Measurements from ENCODE around the gene USO1.
"Not testable (repeated sequence)": the region's sequence is repeated elsewhere in the genome, so short reads cannot be mapped to it uniquely, and the experiment has no call there.

Gene USO1

GRCh38 chr4:75779105-75779757, 54.9 kb downstream of the USO1 start:
- DNase-seq = no peak

- no peak for DNase-seq
These were observed 56.9 kb downstream of the USO1 start for GRCh38 chr4:75781305-75781704.

- DNase-seq = no peak
These were observed 62.1 kb downstream of the USO1 start for GRCh38 chr4:75786526-75786925.

DNA sequence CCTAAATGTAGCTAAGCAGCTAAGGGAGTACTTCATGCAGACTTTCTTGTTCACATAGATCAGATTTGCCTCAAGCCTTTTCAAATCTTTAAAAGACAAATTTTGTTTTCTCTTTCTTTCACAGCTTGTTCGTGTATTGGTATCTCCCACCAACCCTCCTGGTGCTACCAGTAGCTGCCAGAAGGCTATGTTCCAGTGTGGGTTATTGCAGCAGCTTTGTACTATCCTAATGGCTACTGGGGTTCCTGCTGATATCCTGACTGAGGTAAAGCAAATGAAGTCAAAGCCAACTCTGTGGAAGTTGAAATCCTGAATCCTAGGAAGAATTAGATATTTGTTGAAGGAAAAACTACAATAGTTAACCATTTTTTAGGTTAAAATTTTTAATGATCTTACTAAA, 62.6 kb downstream of the USO1 start:
- no peak for DNase-seq

DNA sequence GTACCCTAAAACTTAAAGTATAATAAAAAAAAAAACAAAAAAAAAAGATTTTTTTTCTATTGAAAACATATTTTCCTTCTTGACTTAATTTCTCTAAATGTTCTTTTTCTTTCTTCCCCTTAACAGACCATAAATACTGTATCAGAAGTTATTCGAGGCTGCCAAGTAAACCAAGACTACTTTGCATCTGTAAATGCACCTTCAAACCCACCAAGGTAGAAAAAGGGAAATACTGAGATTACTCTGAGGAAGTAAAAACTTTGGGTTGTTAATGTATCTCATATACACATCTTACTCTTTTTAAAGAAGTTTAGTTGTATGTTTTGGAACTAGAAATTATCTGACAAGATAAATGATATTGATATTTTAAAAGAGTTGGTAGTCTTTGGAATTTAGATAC, 65.6 kb downstream of the USO1 start:
- no peak for DNase-seq

DNA sequence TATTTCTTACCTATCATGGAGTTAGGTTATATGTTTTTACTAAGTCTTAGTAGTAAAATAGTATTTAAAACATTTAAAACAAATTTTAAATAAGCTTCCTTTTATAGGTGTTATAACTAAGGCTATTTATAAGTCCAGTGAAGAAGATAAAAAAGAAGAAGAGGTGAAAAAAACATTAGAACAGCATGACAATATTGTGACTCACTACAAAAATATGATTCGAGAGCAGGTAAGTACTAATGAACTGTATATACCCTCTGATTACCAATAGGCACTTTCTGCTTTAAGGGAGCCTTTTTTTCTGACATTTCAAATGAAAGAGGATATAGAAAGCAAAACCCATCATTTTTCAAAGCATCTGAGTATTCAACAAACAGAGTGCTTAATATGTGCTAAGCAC, 76.6 kb downstream of the USO1 start:
- no peak for DNase-seq

DNA sequence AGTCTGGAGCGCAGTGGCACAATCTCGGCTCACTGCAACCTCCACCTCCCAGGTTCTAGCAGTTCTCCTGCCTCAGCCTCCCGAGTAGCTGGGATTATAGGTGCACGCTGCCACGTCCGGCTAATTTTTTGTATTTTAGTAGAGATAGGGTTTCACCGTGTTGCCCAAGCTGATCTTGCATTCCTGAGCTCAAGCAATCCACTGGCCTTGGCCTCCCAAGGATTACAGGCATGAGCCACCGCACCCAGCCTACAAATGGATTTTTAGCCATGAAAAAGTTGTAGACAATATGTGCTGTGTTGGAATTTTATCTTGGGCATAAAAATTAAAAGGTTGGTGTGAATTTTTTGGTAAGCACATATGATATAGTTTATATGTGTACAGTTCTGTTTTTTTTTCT, 81.7 kb downstream of the USO1 start:
- DNase-seq = not testable (repeated sequence)

DNA sequence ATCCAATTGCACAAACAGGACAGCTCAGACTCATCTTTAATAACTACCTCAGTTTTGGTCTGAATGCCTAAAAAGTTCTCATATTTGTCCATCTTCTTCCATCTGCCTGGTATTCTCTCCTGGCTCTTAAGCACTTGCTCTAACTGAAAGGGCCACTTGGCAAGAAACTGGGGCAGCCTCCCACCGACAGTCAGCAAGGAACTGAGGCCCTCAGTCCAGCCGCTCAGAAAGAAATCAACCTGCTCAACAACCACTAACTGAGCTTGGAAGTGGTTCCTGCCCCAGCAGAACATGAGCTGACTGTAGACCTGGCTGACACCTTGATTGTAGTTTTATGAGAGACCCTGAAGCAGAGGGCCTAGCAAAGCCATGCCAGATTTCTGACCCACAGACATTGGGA, 93.5 kb downstream of the USO1 start:
- no peak for DNase-seq

GRCh38 chr4:75819121-75819520, 94.7 kb downstream of the USO1 start:
- no peak for DNase-seq

GRCh38 chr4:75820197-75820596, 95.8 kb downstream of the USO1 start:
- DNase-seq = no peak

DNA sequence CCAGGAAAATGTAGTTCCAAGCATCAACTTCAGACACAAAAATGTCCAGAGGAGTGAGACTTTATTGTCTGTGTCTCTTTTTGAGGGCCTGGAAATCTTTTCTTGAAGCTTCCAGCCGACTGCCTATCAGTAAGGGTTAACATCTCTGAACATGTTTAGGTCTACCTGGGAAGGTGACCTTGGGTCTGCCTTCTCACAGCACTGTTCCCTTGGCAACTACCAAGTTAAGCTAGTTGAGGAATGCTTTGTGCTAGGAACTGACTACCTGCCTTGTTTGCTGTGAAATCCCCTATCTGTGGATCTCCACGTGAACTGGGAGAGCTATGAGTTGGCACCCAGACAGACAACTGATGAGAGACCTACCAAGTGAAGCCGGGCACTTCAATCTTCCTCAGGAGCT, 96.3 kb downstream of the USO1 start:
- no peak for DNase-seq

DNA sequence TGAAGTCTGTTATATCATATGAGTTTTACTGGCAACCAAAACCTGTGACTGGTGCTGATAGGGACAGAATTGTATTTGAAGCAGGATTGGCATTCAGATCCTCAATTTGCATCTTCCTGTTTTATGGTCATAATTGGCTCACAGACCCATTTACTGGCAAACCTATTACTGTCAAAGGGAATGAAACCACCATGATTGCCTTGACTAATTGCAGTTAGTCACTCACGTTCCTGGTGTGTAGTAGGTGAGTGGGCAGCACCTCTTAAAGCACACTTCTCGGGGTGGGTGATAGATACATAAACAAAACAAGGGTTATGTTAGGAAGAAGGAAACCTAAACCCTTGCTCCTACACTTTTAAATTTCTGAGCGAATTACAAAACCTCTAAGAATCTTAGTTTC, 96.8 kb downstream of the USO1 start:
- no peak for DNase-seq

DNA sequence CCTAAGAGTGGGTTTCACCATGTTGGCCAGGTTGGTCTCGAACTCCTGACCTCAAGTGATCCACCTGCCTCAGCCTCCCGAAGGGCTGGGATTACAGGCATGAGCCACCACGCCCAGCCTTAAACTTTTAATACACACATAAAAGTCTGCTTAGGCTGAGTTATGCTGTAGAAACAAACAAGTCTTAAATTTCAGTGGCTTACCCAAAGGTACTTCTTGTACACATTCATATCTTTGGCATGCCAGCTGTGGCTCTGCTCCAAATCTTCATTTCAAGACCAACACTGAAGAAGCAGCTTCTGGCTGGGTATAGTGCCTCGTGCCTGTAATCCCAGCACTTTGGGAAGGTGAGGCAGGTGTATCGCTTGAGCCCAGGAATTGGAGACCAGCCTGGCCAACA, 97.6 kb downstream of the USO1 start:
- DNase-seq = no peak

DNA sequence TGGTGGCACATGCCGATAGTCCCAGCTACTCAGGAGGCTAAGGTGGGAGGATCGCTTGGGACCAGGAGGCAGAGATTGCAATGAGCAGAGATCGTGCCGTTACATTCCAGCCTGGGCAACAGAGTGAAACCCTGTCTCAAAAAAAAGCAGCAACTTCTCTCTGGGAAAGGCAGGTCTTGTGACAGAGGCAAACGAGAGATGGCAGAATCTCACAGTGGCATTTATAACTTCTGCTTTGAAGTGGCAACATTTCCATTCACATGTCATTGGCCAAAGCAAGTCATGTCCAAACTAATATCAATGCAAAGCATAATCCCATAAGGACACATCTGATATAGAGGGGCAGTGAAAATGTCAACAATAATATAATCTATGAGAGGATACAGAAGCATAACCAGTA, 98.0 kb downstream of the USO1 start:
- no peak for DNase-seq

DNA sequence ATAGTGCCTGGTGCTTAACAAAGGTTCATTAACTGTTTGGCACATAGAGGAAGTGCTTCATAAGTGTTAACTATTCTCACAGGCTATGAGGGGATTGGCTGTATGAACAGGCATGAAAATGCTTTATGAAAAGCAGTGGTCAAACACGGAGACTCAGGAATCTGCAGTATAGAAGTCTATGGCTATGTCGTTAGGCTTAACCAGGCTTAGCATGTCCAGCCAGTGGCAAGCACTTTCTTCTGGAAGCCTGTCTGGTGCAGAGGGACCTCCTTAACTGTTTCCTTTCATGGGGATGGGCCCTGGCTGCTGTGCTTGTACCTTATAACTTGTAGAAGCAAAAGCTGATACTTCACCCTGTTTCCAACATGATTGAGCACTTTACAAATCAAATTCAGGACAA, 99.4 kb downstream of the USO1 start:
- no peak for DNase-seq

- no peak for DNase-seq
These were observed 106.5 kb downstream of the USO1 start for GRCh38 chr4:75830906-75831305.

GRCh38 chr4:75831856-75832405, 107.6 kb downstream of the USO1 start:
- no peak for DNase-seq

GRCh38 chr4:75834095-75834771, 109.9 kb downstream of the USO1 start:
- DNase-seq = no peak

GRCh38 chr4:75834772-75835154, 110.4 kb downstream of the USO1 start:
- no peak for DNase-seq

- no peak for DNase-seq
These were observed 117.5 kb downstream of the USO1 start for GRCh38 chr4:75841641-75842520.

DNA sequence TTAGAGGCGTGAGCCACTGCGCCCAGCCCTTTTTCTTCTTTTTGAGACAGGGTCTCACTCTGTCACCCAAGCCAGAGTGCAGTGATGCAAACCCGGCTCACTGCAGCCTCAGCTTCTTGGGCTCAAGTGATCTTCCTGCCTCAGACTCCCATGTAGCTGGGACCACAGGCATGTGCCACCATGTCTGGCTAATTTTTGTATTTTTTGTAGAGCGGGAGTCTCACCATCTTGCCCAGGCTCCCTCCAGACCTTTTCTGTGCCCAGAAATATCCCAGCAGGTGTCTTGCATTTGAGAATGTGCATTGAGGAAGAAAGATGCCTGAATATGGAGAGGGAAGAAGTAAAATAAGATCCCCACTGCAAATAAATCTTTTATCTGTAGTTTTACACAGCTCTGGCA, 119.2 kb downstream of the USO1 start:
- DNase-seq = no peak

DNA sequence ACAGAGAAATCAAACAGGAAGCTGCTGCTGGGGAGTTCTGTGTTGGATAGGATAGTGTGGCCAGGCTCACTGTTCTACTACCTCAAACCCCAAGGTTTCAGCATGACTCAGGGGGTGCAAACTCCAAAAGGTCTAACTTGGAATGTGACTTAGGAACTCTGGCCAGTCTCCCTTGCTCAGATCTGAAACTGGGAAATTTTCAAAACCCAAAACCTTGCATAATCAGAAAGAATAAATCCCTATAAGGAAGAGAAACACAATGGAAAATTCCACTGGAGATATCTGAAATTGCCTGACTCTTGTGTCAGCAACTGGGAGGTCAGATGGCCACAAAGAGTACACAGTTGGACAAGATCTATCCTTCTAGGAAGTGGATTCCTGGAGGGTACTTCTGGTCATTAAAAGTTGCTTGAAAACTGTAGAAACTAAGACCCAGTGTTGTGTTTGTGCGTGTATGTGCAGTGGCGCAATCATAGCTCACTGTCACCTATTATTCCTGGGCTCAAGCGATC, 119.8 kb downstream of the USO1 start:
- no peak for DNase-seq

- no peak for DNase-seq
These were observed 121.6 kb downstream of the USO1 start for GRCh38 chr4:75845992-75846391.

All from activated T-cell treated with anti-CD3 and anti-CD28 coated beads, Interleukin-2, amount 50 U/mL, for 1 hour (primary cell).